HepG2 (cell line): Measurements from ENCODE around the gene COPS9. TPM values are rescaled to one million over a fixed set of nuclear protein-coding genes. Genes with fewer than 3 reads are reported as not detected.
A peak's percentile ranks its signal among the peaks of the same experiment; 100 is the strongest.

Experiments
- ATAC-seq: fragments of 200-7000 bp; cut with Tn5 transposase; 3 replicates; pipeline ENCODE4 v1.9.1; 2020; ENCODE audit warnings: mild to moderate bottlenecking, moderate library complexity
- BruUV-seq: library from RNA; stranded (reverse); fragments of 400-500 nt; replicated peaks from 2 replicates; lab custom pipeline; 2021; lab: Mats Ljungman, UMichigan
- CTCF ChIA-PET: fragments of 300-600 bp; formaldehyde crosslinking; extraction: SDS; loops from one replicate; lab custom pipeline; 2021; ENCODE audit warnings: low total read pairs, inconsistent platforms, low intra/inter-chr PET ratio; lab: Yijun Ruan, JAX
- POLR2A ChIA-PET: fragments of 350-600 bp; sonication (Branson Sonifier 250); formaldehyde crosslinking; loops from one replicate; lab custom pipeline; 2020; ENCODE audit warnings: antibody characterized with exemption, inconsistent platforms; lab: Yijun Ruan, JAX
- DNase-seq: peaks from one replicate; pipeline ENCODE4 v3.0.0-alpha.2; 2015; ENCODE audit warnings: low spot score
- FAIRE-seq: peaks from 3 replicates; lab custom pipeline; 2011; peaks lifted over from hg19 to GRCh38; lab: Jason Lieb, UNC
- H2AFZ ChIP-seq: one replicate; pipeline ENCODE4 v1.6.1; 2011; ENCODE audit warnings: low read length, inconsistent platforms
- H3K27ac ChIP-seq: fragments of 300-600 bp; 3 replicates; pipeline ENCODE4 v1.8.0; 2011; ENCODE audit warnings: mixed run types, mild to moderate bottlenecking, mixed read lengths, low read length, inconsistent platforms; ENCODE audit not compliant: insufficient read depth; ENCODE audit errors: extremely low read length
- H3K27me3 ChIP-seq, 2 experiments: fragments of 200-600 bp in 1 of 2; 2 replicates in 1 of 2; 3 replicates in 1 of 2; pipeline versions ENCODE4 v1.6.0 to v1.8.0; 2011; ENCODE audit warnings: low read length in 2 of 2, mild to moderate bottlenecking in 2 of 2, moderate library complexity in 2 of 2, inconsistent platforms in 1 of 2; ENCODE audit not compliant: insufficient read depth in 2 of 2, control insufficient read depth in 1 of 2
- H3K36me3 ChIP-seq, 2 experiments: fragments of 200-600 bp in 1 of 2; replicated peaks in 1 of 2; 2 replicates in 1 of 2; 3 replicates in 1 of 2; pipeline versions ENCODE4 v1.5.1 to v1.8.0; 2011; ENCODE audit warnings: low read length in 2 of 2, inconsistent platforms in 1 of 2; ENCODE audit not compliant: insufficient read depth in 2 of 2, control insufficient read depth in 1 of 2
- H3K4me1 ChIP-seq: 2 replicates; pipeline ENCODE4 v1.5.1; 2012; ENCODE audit warnings: low read length, inconsistent platforms; ENCODE audit not compliant: insufficient read depth
- H3K4me2 ChIP-seq: 2 replicates; pipeline ENCODE4 v1.6.0; 2011; ENCODE audit warnings: low read depth, low read length, inconsistent platforms
- H3K4me3 ChIP-seq, 3 experiments: fragments of 200-600 bp in 1 of 3; sonication (generic), shearing (Covaris generic) in 1 of 3; replicated peaks in 1 of 3; 2 replicates each; pipeline ENCODE4 v1.5.1; 2011 to 2016; ENCODE audit warnings: low read length in 3 of 3, inconsistent platforms in 2 of 3, low read depth in 2 of 3, mild to moderate bottlenecking in 2 of 3, control low read depth in 1 of 3, mixed read lengths in 1 of 3; ENCODE audit not compliant: insufficient read depth in 1 of 3
- H3K79me2 ChIP-seq: one replicate; pipeline ENCODE4 v1.6.1; 2011; ENCODE audit warnings: low read length, inconsistent platforms; ENCODE audit not compliant: insufficient read depth
- H3K9ac ChIP-seq: 2 replicates; pipeline ENCODE4 v1.6.0; 2011; ENCODE audit warnings: mild to moderate bottlenecking, low read depth, low read length, inconsistent platforms; ENCODE audit not compliant: insufficient read depth
- H3K9me3 ChIP-seq: 2 replicates; pipeline ENCODE4 v1.5.1; 2012; ENCODE audit warnings: mild to moderate bottlenecking, low read length
- H4K20me1 ChIP-seq: 2 replicates; pipeline ENCODE4 v1.6.0; 2011; ENCODE audit warnings: inconsistent platforms, mild to moderate bottlenecking, low read length, moderate library complexity; ENCODE audit not compliant: insufficient read depth
- KLF9 ChIP-seq: IDR thresholded peaks from 2 replicates; pipeline ENCODE4 v1.6.1; 2016; ENCODE audit warnings: low read depth
- MNT ChIP-seq: fragments of 450-650 bp; IDR thresholded peaks from 2 replicates; pipeline ENCODE4 v1.6.1; 2016
- PRDM15 ChIP-seq: sonication (generic); formaldehyde crosslinking; IDR thresholded peaks from 2 replicates; pipeline ENCODE4 v1.4.0; 2020; ENCODE audit warnings: missing genetic modification reagents
- WGBS: methylation state at CpG from one replicate; pipeline ENCODE4 v1.1.6; 2017; ENCODE audit warnings: low lambda C conversion rate; 5-methylcytosine and 5-hydroxymethylcytosine counted together
- in situ Hi-C: cut with HindIII; loops from 2 replicates; pipeline ENCODE4 v1.10.0; 2017; ENCODE audit warnings: low pct_unique_long_range_greater_than_20kb; ENCODE audit not compliant: extremely low pct_ligation_motif_present
- intact Hi-C: fragments of 100-400 bp; cut with micrococcal nuclease; formaldehyde crosslinking; loops from one replicate; pipeline ENCODE4 v1.10.0; 2022; ENCODE audit not compliant: unreplicated experiment
- polyA plus RNA-seq, 8 experiments: library from polyadenylated mRNA; depleted of rRNA in 3 of 8; stranded (reverse) in 7 of 8; unstranded in 1 of 8; fragments of >200 nt; fragmentation: Illumina TruSeq in 4 of 8; extraction: Trizol in 4 of 8; gene quantifications; 2 replicates each; pipeline versions ENCODE4 v1.2.1 to v1.2.3, GENCODE V29; 2011 to 2016; ENCODE audit warnings: low read depth in 4 of 8, missing spikeins in 1 of 8, mixed read lengths in 1 of 8; ENCODE audit not compliant: insufficient read depth in 1 of 8
- total RNA-seq, 5 experiments: library from RNA; depleted of rRNA; stranded (reverse); fragments of >200 nt; fragmentation: Illumina TruSeq; extraction: Trizol; gene quantifications; 2 replicates each; pipeline ENCODE4 v1.2.3, GENCODE V29; 2016; ENCODE audit warnings: low read depth in 1 of 5
- TF ChIP-seq, protein P1 (sequence below): sonication (generic); formaldehyde crosslinking; IDR thresholded peaks from 2 replicates; pipeline ENCODE4 v1.5.0; 2020; ENCODE audit warnings: missing genetic modification reagents

COPS9 gene
- total and polyA plus RNA-seq, 2 of the 13 experiments (the other 11 are each of a cell fraction or from before 2014, with no cell fraction given) = 180 to 247 TPM

GRCh38 chr2:240128608-240129145, 7.4 kb downstream of the COPS9 start:
- intact Hi-C loops = no loop called here
- Histone ChIP-seq H3K4me1 (no peaks in the 10 kb centered on the region), H3K27ac (no peak overlapping the region), H4K20me1 (no peaks in the 10 kb centered on the region), H2AFZ (no peak overlapping the region), H3K4me2 (no peak overlapping the region), H3K79me2 (no peaks in the 10 kb centered on the region)
- WGBS = 96% methylated on average over 12 of the region's 12 CpGs
- BruUV-seq = no TSS peak
- no peak for ATAC-seq
- in situ Hi-C loops = no loop called here
- TF ChIP-seq PRDM15 (CRISPR knock-in tag) = no peak
- TF ChIP-seq KLF9 = no peak
- peak; percentile 31; the same call in 1 of the 2 replicates for TF ChIP-seq MNT
- TF ChIP-seq, protein P1, sequence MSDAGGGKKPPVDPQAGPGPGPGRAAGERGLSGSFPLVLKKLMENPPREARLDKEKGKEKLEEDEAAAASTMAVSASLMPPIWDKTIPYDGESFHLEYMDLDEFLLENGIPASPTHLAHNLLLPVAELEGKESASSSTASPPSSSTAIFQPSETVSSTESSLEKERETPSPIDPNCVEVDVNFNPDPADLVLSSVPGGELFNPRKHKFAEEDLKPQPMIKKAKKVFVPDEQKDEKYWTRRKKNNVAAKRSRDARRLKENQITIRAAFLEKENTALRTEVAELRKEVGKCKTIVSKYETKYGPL (CRISPR knock-in tag) = no peak
- TF ChIP-seq, all 625 proteins: peak for 1
- CTCF ChIA-PET = no interaction called here
- Histone ChIP-seq H3K36me3 (peaks cover 23 to 61% of the 10 kb centered on the region in 2 experiments), H3K4me3 (no peak overlapping the region), H3K27me3 (no peaks in the 10 kb centered on the region), H3K9me3 (no peaks in the 10 kb centered on the region), H3K9ac (no peak overlapping the region)
- FAIRE-seq (no peak), DNase-seq (no peak)
- POLR2A ChIA-PET = no interaction called here
